H9 (cell line): ENCODE data around the gene ACYP1. TPM values are rescaled to one million over a fixed set of nuclear protein-coding genes. Genes with fewer than 3 reads are reported as not detected.

Experiments
- DNase-seq: peaks from one replicate; pipeline ENCODE4 v3.0.0-alpha.2; 2017
- H2AFZ ChIP-seq: one replicate; pipeline ENCODE4 v1.6.1; 2013; ENCODE audit warnings: mild to moderate bottlenecking, low read length, control low read depth, moderate library complexity
- H2AK5ac ChIP-seq: 2 replicates; pipeline ENCODE4 v1.6.1; 2013; ENCODE audit warnings: low read length, control low read depth, mixed read lengths; ENCODE audit not compliant: insufficient read length
- H2BK120ac ChIP-seq: one replicate; pipeline ENCODE4 v1.6.1; 2013; ENCODE audit warnings: low read depth, mild to moderate bottlenecking, low read length, control low read depth, inconsistent platforms; ENCODE audit not compliant: poor library complexity, severe bottlenecking
- H2BK12ac ChIP-seq: 2 replicates; pipeline ENCODE4 v1.6.1; 2013; ENCODE audit warnings: low read length, control low read depth, mixed read lengths, low read depth; ENCODE audit not compliant: insufficient read length
- H2BK15ac ChIP-seq: 2 replicates; pipeline ENCODE4 v1.6.1; 2013; ENCODE audit warnings: low read depth, low read length, control low read depth
- H2BK20ac ChIP-seq: one replicate; pipeline ENCODE4 v1.6.1; 2013; ENCODE audit warnings: low read depth, mild to moderate bottlenecking, low read length, control low read depth, inconsistent platforms; ENCODE audit not compliant: poor library complexity, severe bottlenecking
- H2BK5ac ChIP-seq: 2 replicates; pipeline ENCODE4 v1.6.1; 2013; ENCODE audit warnings: low read length, control low read depth, mixed read lengths; ENCODE audit not compliant: insufficient read length
- H3K14ac ChIP-seq: 2 replicates; pipeline ENCODE4 v1.6.1; 2013; ENCODE audit warnings: low read length, control low read depth; ENCODE audit not compliant: insufficient read depth
- H3K18ac ChIP-seq: 2 replicates; pipeline ENCODE4 v1.6.1; 2013; ENCODE audit warnings: low read depth, mild to moderate bottlenecking, mixed read lengths, low read length, control low read depth; ENCODE audit not compliant: insufficient read length
- H3K23ac ChIP-seq: 2 replicates; pipeline ENCODE4 v1.6.1; 2013; ENCODE audit warnings: low read length, control low read depth, mixed read lengths, low read depth; ENCODE audit not compliant: insufficient read length
- H3K23me2 ChIP-seq: 2 replicates; pipeline ENCODE4 v1.6.1; 2013; ENCODE audit warnings: low read depth, mild to moderate bottlenecking, mixed read lengths, low read length, control low read depth; ENCODE audit not compliant: insufficient read length, poor library complexity, severe bottlenecking
- H3K27ac ChIP-seq: 2 replicates; pipeline ENCODE4 v1.5.1; 2013; ENCODE audit warnings: low read length, control low read depth, mixed read lengths, low read depth; ENCODE audit not compliant: insufficient read length
- H3K27me3 ChIP-seq: 2 replicates; pipeline ENCODE4 v1.6.1; 2013; ENCODE audit warnings: low read length, control low read depth, inconsistent platforms; ENCODE audit not compliant: insufficient read depth
- H3K4ac ChIP-seq: 2 replicates; pipeline ENCODE4 v1.6.1; 2013; ENCODE audit warnings: low read depth, mild to moderate bottlenecking, control low read depth, inconsistent platforms, low read length, moderate library complexity
- H3K4me1 ChIP-seq: 2 replicates; pipeline ENCODE4 v1.6.1; 2013; ENCODE audit warnings: low read length, control low read depth, inconsistent platforms; ENCODE audit not compliant: insufficient read depth
- H3K4me2 ChIP-seq: 2 replicates; pipeline ENCODE4 v1.6.1; 2013; ENCODE audit warnings: low read length, control low read depth, mixed read lengths; ENCODE audit not compliant: insufficient read length, insufficient read depth
- H3K56ac ChIP-seq: 2 replicates; pipeline ENCODE4 v1.6.1; 2013; ENCODE audit warnings: low read depth, mild to moderate bottlenecking, mixed read lengths, low read length, control low read depth; ENCODE audit not compliant: insufficient read length
- H3K79me1 ChIP-seq: 2 replicates; pipeline ENCODE4 v1.6.1; 2013; ENCODE audit warnings: low read depth, mild to moderate bottlenecking, moderate library complexity, low read length, control low read depth, inconsistent platforms; ENCODE audit not compliant: insufficient read depth, poor library complexity, severe bottlenecking
- H3K79me2 ChIP-seq: 2 replicates; pipeline ENCODE4 v1.6.1; 2013; ENCODE audit warnings: low read length, control low read depth, inconsistent platforms; ENCODE audit not compliant: insufficient read depth
- H3K9ac ChIP-seq: 2 replicates; pipeline ENCODE4 v1.6.1; 2013; ENCODE audit warnings: low read length, control low read depth, mixed read lengths; ENCODE audit not compliant: insufficient read length; ENCODE audit errors: extremely low read depth
- H3K9me3 ChIP-seq: one replicate; pipeline ENCODE4 v1.6.1; 2013; ENCODE audit warnings: low read depth, low read length, inconsistent platforms; ENCODE audit not compliant: control insufficient read depth
- H3T11ph ChIP-seq: one replicate; pipeline ENCODE4 v1.6.1; 2013; ENCODE audit warnings: mild to moderate bottlenecking, low read length, control low read depth, inconsistent platforms
- H4K20me1 ChIP-seq: one replicate; pipeline ENCODE4 v1.6.1; 2013; ENCODE audit not compliant: control insufficient read depth, insufficient read length, insufficient read depth
- H4K5ac ChIP-seq: 2 replicates; pipeline ENCODE4 v1.6.1; 2013; ENCODE audit warnings: low read depth, mild to moderate bottlenecking, mixed read lengths, low read length, control low read depth; ENCODE audit not compliant: insufficient read length
- H4K8ac ChIP-seq: replicated peaks from 2 replicates; pipeline ENCODE4 v1.6.1; 2013; ENCODE audit warnings: low read length, control low read depth, mixed read lengths, low read depth; ENCODE audit not compliant: insufficient read length
- H4K91ac ChIP-seq: 2 replicates; pipeline ENCODE4 v1.6.1; 2013; ENCODE audit warnings: low read depth, mild to moderate bottlenecking, moderate library complexity, mixed read lengths, low read length, control low read depth; ENCODE audit not compliant: insufficient read length
- H3K27ac Mint-ChIP-seq, 3 experiments: 2 replicates in 2 of 3; 3 replicates in 1 of 3; pipeline ENCODE4 v1.8.0; 2020 to 2021; ENCODE audit warnings: mixed read lengths in 3 of 3, mild to moderate bottlenecking in 1 of 3, moderate library complexity in 1 of 3
- H3K27me3 Mint-ChIP-seq: 2 replicates; pipeline ENCODE4 v1.8.0; 2021; ENCODE audit warnings: low read depth, mild to moderate bottlenecking, moderate library complexity, mixed read lengths
- H3K36me3 Mint-ChIP-seq, 3 experiments: 2 replicates in 2 of 3; 3 replicates in 1 of 3; pipeline ENCODE4 v1.8.0; 2020 to 2021; ENCODE audit warnings: low read depth in 3 of 3, mixed read lengths in 3 of 3; ENCODE audit not compliant: insufficient read depth in 1 of 3
- H3K4me1 Mint-ChIP-seq, 2 experiments: 2 replicates each; pipeline ENCODE4 v1.8.0; 2020; ENCODE audit warnings: mixed read lengths in 2 of 2
- H3K4me3 Mint-ChIP-seq, 2 experiments: 2 replicates in 1 of 2; 3 replicates in 1 of 2; pipeline ENCODE4 v1.8.0; 2020 to 2021; ENCODE audit warnings: mild to moderate bottlenecking in 2 of 2, mixed read lengths in 2 of 2, moderate library complexity in 1 of 2
- H3K9me3 Mint-ChIP-seq, 2 experiments: 2 replicates in 1 of 2; 3 replicates in 1 of 2; pipeline ENCODE4 v1.8.0; 2020; ENCODE audit warnings: mild to moderate bottlenecking in 2 of 2, mixed read lengths in 2 of 2, moderate library complexity in 1 of 2
- CTCF ChIP-seq: fragments of 200-600 bp; sonication (generic); conservative IDR thresholded peaks from 3 replicates; pipeline ENCODE4 v1.8.0; 2021; ENCODE audit warnings: antibody characterized with exemption, mild to moderate bottlenecking
- WGBS: extraction: QIAGEN DNeasy Blood & Tissue Kit; methylation state at CpG from one replicate; pipeline ENCODE4 v1.1.7; 2013; ENCODE audit warnings: missing lambda C conversion rate, low lambda C conversion rate, mixed read lengths; ENCODE audit not compliant: insufficient read length; ENCODE audit errors: extremely low coverage; 5-methylcytosine and 5-hydroxymethylcytosine counted together
- total RNA-seq: library from RNA; stranded (reverse); gene quantifications from 2 replicates; pipeline ENCODE4 v1.2.1, GENCODE V29; 2021

Gene ACYP1
- total RNA-seq, 1 experiment from 2014 or later: 18.9 TPM

- H2AFZ ChIP-seq: no peak overlapping the region
- no peak overlapping the region for H3K18ac ChIP-seq
- no peak overlapping the region for H2BK5ac ChIP-seq
- Mint-ChIP-seq H3K9me3 (no peaks in the 10 kb centered on the region), H3K36me3 (peaks cover 19 to 61% (median 56%) of the 10 kb centered on the region in 3 experiments; a peak in 6 of 7 replicates), H3K27me3 (no peaks in the 10 kb centered on the region), H3K27ac (0 out of 7 replicates have a peak overlapping the region, but pooled peaks of 1 of the 3 experiments have one; percentile 21), H3K4me3 (no peak overlapping the region), H3K4me1 (peaks cover 7 to 8% of the 10 kb centered on the region in 2 experiments)
- H3K4me2 ChIP-seq: no peak overlapping the region
- no peak overlapping the region for H2BK12ac ChIP-seq
- H3K4me1 ChIP-seq: no peaks in the 10 kb centered on the region
- no peaks in the 10 kb centered on the region for H3K79me2 ChIP-seq
- H3K23me2 ChIP-seq: no peaks in the 10 kb centered on the region
- H3K4ac ChIP-seq: no peak overlapping the region
- H3K9ac ChIP-seq: no peak overlapping the region
- no peak overlapping the region for H3K23ac ChIP-seq
- H2BK120ac ChIP-seq: no peak overlapping the region
- H3K79me1 ChIP-seq: no peaks in the 10 kb centered on the region
- DNase-seq: no peak
- H3K14ac ChIP-seq: no peak overlapping the region
- no peak overlapping the region for H4K8ac ChIP-seq
- no peak overlapping the region for H2AK5ac ChIP-seq
- no peaks in the 10 kb centered on the region for H3K9me3 ChIP-seq
- no peak for TF ChIP-seq CTCF
- H2BK20ac ChIP-seq: no peak overlapping the region
- H3K27ac ChIP-seq: no peak overlapping the region
- no peak overlapping the region for H3T11ph ChIP-seq
- no peak overlapping the region for H4K5ac ChIP-seq
- H2BK15ac ChIP-seq: no peak overlapping the region
- H3K56ac ChIP-seq: no peak overlapping the region
- no CpG with 5 or more reads among the region's 8 CpGs for WGBS
- H3K27me3 ChIP-seq: no peaks in the 10 kb centered on the region
- no peaks in the 10 kb centered on the region for H4K20me1 ChIP-seq
- no peak overlapping the region for H4K91ac ChIP-seq
These were observed 27.4 kb upstream of the ACYP1 start for GRCh38 chr14:75091251-75091650.
